ENCODE data around the gene TIMP1. TPM values are rescaled to one million over a fixed set of nuclear protein-coding genes. Genes with fewer than 3 reads are reported as not detected.

Gene TIMP1
- total and polyA plus RNA-seq, 2 donors = 45.3 to 344 TPM

- H3K36me3 ChIP-seq (ENCODE audit: control insufficient read depth in 2 of 2, insufficient read depth in 2 of 2, low read length in 1 of 2) = peaks cover 35 to 51% of the 10 kb centered on the region in 2 donors
- peaks cover 0 to 8% of the 10 kb centered on the region in 2 donors for H3K27me3 ChIP-seq (ENCODE audit: control insufficient read depth in 2 of 2, insufficient read depth in 1 of 2, low read length in 1 of 2)
- H3K4me1 ChIP-seq (ENCODE audit: control insufficient read depth in 2 of 2, insufficient read depth in 2 of 2, low read length in 2 of 2) = peaks cover 0 to 5% of the 10 kb centered on the region in 2 donors
- no peak overlapping the region for H3K4me3 ChIP-seq (ENCODE audit: low read length in 2 of 2)
- 97% methylated on average over 11 of the region's 11 CpGs for WGBS
- DNase-seq (ENCODE audit: low read depth in 6 of 9, low spot score in 9 of 9) = no peak
- H3K9me3 ChIP-seq (ENCODE audit: control insufficient read depth in 2 of 2, insufficient read depth in 1 of 2, low read length in 1 of 2) = peaks cover 0 to 6% of the 10 kb centered on the region in 2 donors
- H3K27ac ChIP-seq (ENCODE audit: low read depth in 1 of 2, low read length in 1 of 2) = no peak overlapping the region
Measured at GRCh38 chrX:47571215-47571614, 11.0 kb upstream of the TIMP1 start.

GRCh38 chrX:47571896-47572295 lies 10.3 kb upstream of the TIMP1 start:
- peaks cover 0 to 5% of the 10 kb centered on the region in 2 donors for H3K4me1 ChIP-seq (ENCODE audit: control insufficient read depth in 2 of 2, insufficient read depth in 2 of 2, low read length in 2 of 2)
- peaks cover 0 to 6% of the 10 kb centered on the region in 2 donors for H3K9me3 ChIP-seq (ENCODE audit: control insufficient read depth in 2 of 2, insufficient read depth in 1 of 2, low read length in 1 of 2)
- peaks cover 28 to 45% of the 10 kb centered on the region in 2 donors for H3K36me3 ChIP-seq (ENCODE audit: control insufficient read depth in 2 of 2, insufficient read depth in 2 of 2, low read length in 1 of 2)
- peaks cover 0 to 8% of the 10 kb centered on the region in 2 donors for H3K27me3 ChIP-seq (ENCODE audit: control insufficient read depth in 2 of 2, insufficient read depth in 1 of 2, low read length in 1 of 2)
- no peak overlapping the region for H3K4me3 ChIP-seq (ENCODE audit: low read length in 2 of 2)
- H3K27ac ChIP-seq (ENCODE audit: low read depth in 1 of 2, low read length in 1 of 2) = no peak overlapping the region
- 94% methylated on average over 13 of the region's 13 CpGs for WGBS
- no peak for DNase-seq (ENCODE audit: low read depth in 6 of 9, low spot score in 9 of 9)

- WGBS = 88% methylated on average over 9 of the region's 9 CpGs
- no peak for DNase-seq (ENCODE audit: low read depth in 6 of 9, low spot score in 9 of 9)
- H3K4me3 ChIP-seq (ENCODE audit: low read length in 2 of 2) = no peak overlapping the region
- H3K27me3 ChIP-seq (ENCODE audit: control insufficient read depth in 2 of 2, insufficient read depth in 1 of 2, low read length in 1 of 2) = peaks cover 0 to 8% of the 10 kb centered on the region in 2 donors
- H3K4me1 ChIP-seq (ENCODE audit: control insufficient read depth in 2 of 2, insufficient read depth in 2 of 2, low read length in 2 of 2) = peaks cover 0 to 5% of the 10 kb centered on the region in 2 donors
- H3K36me3 ChIP-seq (ENCODE audit: control insufficient read depth in 2 of 2, insufficient read depth in 2 of 2, low read length in 1 of 2) = peaks cover 19 to 40% of the 10 kb centered on the region in 2 donors
- peaks cover 0 to 6% of the 10 kb centered on the region in 2 donors for H3K9me3 ChIP-seq (ENCODE audit: control insufficient read depth in 2 of 2, insufficient read depth in 1 of 2, low read length in 1 of 2)
- H3K27ac ChIP-seq (ENCODE audit: low read depth in 1 of 2, low read length in 1 of 2) = no peak overlapping the region
Measured at GRCh38 chrX:47572773-47573340, 9.4 kb upstream of the TIMP1 start.

DNA sequence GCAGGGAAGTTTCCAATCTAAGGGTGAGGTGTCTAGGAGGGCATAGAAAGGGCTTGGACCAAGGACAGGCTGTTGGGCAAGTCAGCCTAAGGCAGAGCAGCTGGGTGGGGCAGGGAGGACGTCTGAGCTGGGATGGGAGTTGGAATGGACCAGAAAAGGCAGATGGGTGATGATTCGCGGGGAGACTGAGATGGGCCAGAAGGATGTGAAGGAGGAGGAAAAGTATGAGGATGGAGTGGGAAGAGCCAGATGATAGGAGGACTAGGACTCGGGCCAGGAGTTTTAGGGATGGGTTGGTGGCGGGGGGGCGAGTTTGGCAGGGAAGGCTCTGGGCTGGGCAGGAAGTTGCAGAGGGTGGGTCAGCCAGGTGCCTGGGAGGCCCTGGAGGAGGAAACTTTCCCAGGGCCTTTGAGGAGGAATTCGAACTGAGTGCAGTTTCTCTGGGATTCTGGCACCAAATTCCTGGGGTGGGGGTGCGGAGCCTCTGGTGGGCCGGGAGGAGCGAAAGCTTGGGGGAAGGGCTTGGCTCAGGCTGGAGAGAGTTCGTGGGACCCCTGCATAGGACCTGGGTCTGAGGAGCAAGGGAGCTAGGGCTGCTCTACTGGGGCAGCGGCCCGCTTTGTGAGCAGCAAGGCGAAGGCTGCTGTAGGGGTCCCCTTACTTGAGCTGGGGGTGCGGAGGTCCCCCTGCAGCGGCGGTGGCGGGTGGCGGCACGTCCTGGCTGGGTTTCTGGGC lies 8.7 kb upstream of the TIMP1 start:
- peak overlapping the region; percentile 18 to 29 for H3K4me3 ChIP-seq (ENCODE audit: low read length in 2 of 2)

GRCh38 chrX:47574076-47574546 lies 8.1 kb upstream of the TIMP1 start:
- H3K27me3 ChIP-seq (ENCODE audit: control insufficient read depth in 2 of 2, insufficient read depth in 1 of 2, low read length in 1 of 2) = peaks cover 0 to 8% of the 10 kb centered on the region in 2 donors
- peaks cover 0 to 6% of the 10 kb centered on the region in 2 donors for H3K9me3 ChIP-seq (ENCODE audit: control insufficient read depth in 2 of 2, insufficient read depth in 1 of 2, low read length in 1 of 2)
- peak overlapping the region; percentile 29 to 33 for H3K4me3 ChIP-seq (ENCODE audit: low read length in 2 of 2)
- 6% methylated on average over 40 of the region's 41 CpGs for WGBS
- H3K36me3 ChIP-seq (ENCODE audit: control insufficient read depth in 2 of 2, insufficient read depth in 2 of 2, low read length in 1 of 2) = peaks cover 8 to 28% of the 10 kb centered on the region in 2 donors
- H3K27ac ChIP-seq (ENCODE audit: low read depth in 1 of 2, low read length in 1 of 2) = peak overlapping the region in 1 of 2 donors; percentile 52
- peaks cover 0 to 5% of the 10 kb centered on the region in 2 donors for H3K4me1 ChIP-seq (ENCODE audit: control insufficient read depth in 2 of 2, insufficient read depth in 2 of 2, low read length in 2 of 2)
- no peak for DNase-seq (ENCODE audit: low read depth in 6 of 9, low spot score in 9 of 9)

More for the DNA sequence above, 8.7 kb upstream of the TIMP1 start:
- H3K27me3 ChIP-seq (ENCODE audit: control insufficient read depth in 2 of 2, insufficient read depth in 1 of 2, low read length in 1 of 2) = peaks cover 0 to 8% of the 10 kb centered on the region in 2 donors
- DNase-seq (ENCODE audit: low read depth in 6 of 9, low spot score in 9 of 9) = no peak
- peak overlapping the region in 1 of 2 donors; percentile 42 for H3K27ac ChIP-seq (ENCODE audit: low read depth in 1 of 2, low read length in 1 of 2)
- 75% methylated on average over 20 of the region's 20 CpGs for WGBS
- H3K4me1 ChIP-seq (ENCODE audit: control insufficient read depth in 2 of 2, insufficient read depth in 2 of 2, low read length in 2 of 2) = peaks cover 0 to 5% of the 10 kb centered on the region in 2 donors
- peaks cover 0 to 6% of the 10 kb centered on the region in 2 donors for H3K9me3 ChIP-seq (ENCODE audit: control insufficient read depth in 2 of 2, insufficient read depth in 1 of 2, low read length in 1 of 2)
- peaks cover 13 to 34% of the 10 kb centered on the region in 2 donors for H3K36me3 ChIP-seq (ENCODE audit: control insufficient read depth in 2 of 2, insufficient read depth in 2 of 2, low read length in 1 of 2)

DNA sequence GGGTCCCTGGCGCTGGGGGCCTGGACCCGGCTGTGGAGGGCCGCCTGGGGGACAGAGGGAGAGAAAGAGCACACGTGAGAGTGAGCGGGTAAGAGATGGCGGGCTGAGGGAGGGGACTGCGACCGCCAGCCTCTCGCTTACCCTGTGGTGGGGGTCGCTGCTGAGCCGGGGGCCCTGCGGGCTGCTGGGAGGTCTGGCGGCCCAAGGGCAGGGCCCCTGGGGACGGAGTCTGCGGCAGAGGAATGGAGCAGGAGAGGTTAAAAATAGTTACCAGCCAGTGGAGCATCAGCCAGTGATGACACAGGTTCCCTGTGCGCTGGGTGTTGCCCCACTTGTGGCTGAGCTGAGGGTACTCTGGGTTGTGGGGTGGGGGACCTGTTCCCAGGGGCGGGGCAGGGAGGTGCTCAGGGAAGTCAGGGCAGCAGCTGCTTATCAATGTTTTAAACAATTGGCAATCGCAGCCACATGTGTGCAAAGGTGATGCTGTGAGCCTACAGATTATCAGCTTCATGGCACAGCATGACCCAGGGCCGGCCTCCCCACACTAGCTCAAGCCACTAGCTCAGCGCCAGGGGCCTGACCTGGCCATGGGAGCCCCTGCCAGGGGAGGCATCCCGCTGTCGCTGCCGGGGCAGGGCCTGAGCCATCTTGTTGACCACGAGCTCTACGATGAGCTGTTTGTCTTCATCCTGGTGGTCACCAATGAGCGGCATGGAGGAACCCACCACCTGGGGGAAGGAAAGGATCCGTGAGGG lies 7.5 kb upstream of the TIMP1 start:
- Histone ChIP-seq H3K9me3 (ENCODE audit: control insufficient read depth in 2 of 2, insufficient read depth in 1 of 2, low read length in 1 of 2) (peaks cover 0 to 4% of the 10 kb centered on the region in 2 donors), H3K36me3 (ENCODE audit: control insufficient read depth in 2 of 2, insufficient read depth in 2 of 2, low read length in 1 of 2) (peaks cover 3 to 22% of the 10 kb centered on the region in 2 donors), H3K27me3 (ENCODE audit: control insufficient read depth in 2 of 2, insufficient read depth in 1 of 2, low read length in 1 of 2) (peaks cover 0 to 8% of the 10 kb centered on the region in 2 donors), H3K4me3 (ENCODE audit: low read length in 2 of 2) (peak overlapping the region; percentile 29 to 33), H3K27ac (ENCODE audit: low read depth in 1 of 2, low read length in 1 of 2) (no peak overlapping the region), H3K4me1 (ENCODE audit: control insufficient read depth in 2 of 2, insufficient read depth in 2 of 2, low read length in 2 of 2) (peaks cover 0 to 5% of the 10 kb centered on the region in 2 donors)
- 37% methylated on average over 27 of the region's 27 CpGs for WGBS
- no peak for DNase-seq (ENCODE audit: low read depth in 6 of 9, low spot score in 9 of 9)

DNA sequence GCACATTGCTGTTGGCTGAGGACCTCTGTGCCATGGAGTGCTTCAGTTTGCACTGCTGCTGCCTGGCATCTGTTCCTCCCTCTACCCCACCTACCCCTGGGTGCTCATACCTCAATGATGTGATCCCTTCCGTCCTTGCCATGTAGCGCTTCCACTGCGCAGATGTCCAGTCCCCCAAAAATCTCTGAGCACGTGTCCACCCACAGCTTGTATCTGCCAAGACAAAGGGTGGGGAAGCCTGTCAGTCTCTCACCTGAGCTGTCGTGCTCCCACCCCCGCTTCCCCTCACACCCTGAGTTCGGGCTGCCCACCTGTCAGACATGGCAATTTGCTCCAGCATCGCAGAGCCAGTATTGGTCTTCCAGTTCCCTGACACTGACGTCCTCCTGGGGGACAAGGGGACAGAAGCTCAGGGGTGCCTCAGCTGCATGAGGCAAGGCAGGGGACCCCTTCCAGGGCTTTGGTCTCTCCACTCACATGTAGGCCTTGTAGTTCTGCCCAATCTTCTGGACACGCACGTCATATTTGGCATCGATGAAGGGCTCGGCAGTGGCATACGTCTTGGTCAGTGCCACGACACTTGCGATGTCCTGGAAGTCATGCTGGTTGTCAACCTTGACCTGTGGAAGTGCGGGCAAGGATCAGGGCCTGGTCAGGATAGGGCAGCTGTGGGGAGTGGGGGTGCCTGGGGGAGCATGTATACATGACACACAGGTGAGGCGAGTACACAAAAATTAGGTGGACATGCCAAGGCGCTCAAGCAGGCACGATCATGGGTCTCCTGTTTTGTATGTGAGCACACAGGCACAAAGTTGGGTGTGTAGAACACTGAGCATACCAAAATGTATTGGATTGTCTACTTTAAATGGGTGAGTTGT lies 6.0 kb upstream of the TIMP1 start:
- Histone ChIP-seq H3K27me3 (ENCODE audit: control insufficient read depth in 2 of 2, insufficient read depth in 1 of 2, low read length in 1 of 2) (peaks cover 0 to 8% of the 10 kb centered on the region in 2 donors), H3K27ac (ENCODE audit: low read depth in 1 of 2, low read length in 1 of 2) (no peak overlapping the region), H3K4me1 (ENCODE audit: control insufficient read depth in 2 of 2, insufficient read depth in 2 of 2, low read length in 2 of 2) (peaks cover 0 to 5% of the 10 kb centered on the region in 2 donors), H3K36me3 (ENCODE audit: control insufficient read depth in 2 of 2, insufficient read depth in 2 of 2, low read length in 1 of 2) (peaks cover 0 to 7% of the 10 kb centered on the region in 2 donors), H3K4me3 (ENCODE audit: low read length in 2 of 2) (no peak overlapping the region), H3K9me3 (ENCODE audit: control insufficient read depth in 2 of 2, insufficient read depth in 1 of 2, low read length in 1 of 2) (peaks cover 0 to 3% of the 10 kb centered on the region in 2 donors)
- 97% methylated on average over 20 of the region's 20 CpGs for WGBS
- no peak for DNase-seq (ENCODE audit: low read depth in 6 of 9, low spot score in 9 of 9)

DNA sequence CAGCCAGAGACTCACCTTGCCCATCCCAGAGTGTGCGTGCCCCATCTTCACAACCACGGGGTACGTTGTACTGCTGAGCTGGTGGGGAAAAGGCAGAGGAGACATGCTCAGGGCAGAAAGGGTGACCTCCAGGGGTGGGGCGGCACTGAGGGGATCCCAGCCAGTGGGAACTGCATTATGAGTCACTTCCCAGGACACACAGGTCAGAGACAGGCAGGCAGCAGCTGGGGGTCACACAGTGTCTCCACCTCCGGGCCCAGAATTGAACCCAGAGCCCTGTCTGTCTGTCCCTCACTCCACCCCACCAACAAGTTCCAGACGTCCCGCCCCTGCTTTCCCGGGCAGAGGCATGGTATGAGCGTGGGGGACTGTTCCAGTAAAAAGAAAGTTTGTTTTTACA lies 4.8 kb upstream of the TIMP1 start:
- no peak overlapping the region for H3K27ac ChIP-seq (ENCODE audit: low read depth in 1 of 2, low read length in 1 of 2)
- WGBS = 98% methylated on average over 9 of the region's 9 CpGs
- no peaks in the 10 kb centered on the region for H3K9me3 ChIP-seq (ENCODE audit: control insufficient read depth in 2 of 2, insufficient read depth in 1 of 2, low read length in 1 of 2)
- H3K4me3 ChIP-seq (ENCODE audit: low read length in 2 of 2) = no peak overlapping the region
- peaks cover 3 to 15% of the 10 kb centered on the region in 2 donors for H3K4me1 ChIP-seq (ENCODE audit: control insufficient read depth in 2 of 2, insufficient read depth in 2 of 2, low read length in 2 of 2)
- no peak for DNase-seq (ENCODE audit: low read depth in 6 of 9, low spot score in 9 of 9)
- H3K36me3 ChIP-seq (ENCODE audit: control insufficient read depth in 2 of 2, insufficient read depth in 2 of 2, low read length in 1 of 2) = no peaks in the 10 kb centered on the region
- peaks cover 0 to 8% of the 10 kb centered on the region in 2 donors for H3K27me3 ChIP-seq (ENCODE audit: control insufficient read depth in 2 of 2, insufficient read depth in 1 of 2, low read length in 1 of 2)

Data from thymus (tissue), 11 donors.